ENCODE measurements around the gene BMP5. TPM values are rescaled to one million over a fixed set of nuclear protein-coding genes. Genes with fewer than 3 reads are reported as not detected.

The BMP5 gene
- total RNA-seq, 1 donor from 2014 or later = not detected

- TF ChIP-seq CTCF (conservative IDR thresholded peaks at IDR 0.05; ENCODE audit: low read depth, low read length) = no peak
- H3K4me3 ChIP-seq (ENCODE audit: low read depth, low read length) = no peak overlapping the region
- DNase-seq (ENCODE audit: low read depth) = no peak
Measured at GRCh38 chr6:55833284-55833683, 42.1 kb downstream of the BMP5 start.

GRCh38 chr6:55827818-55828522 is 47.4 kb downstream of the BMP5 start:
- DNase-seq (ENCODE audit: low read depth) = no peak
- no peak overlapping the region for H3K4me3 ChIP-seq (ENCODE audit: low read depth, low read length)
- no peak for TF ChIP-seq CTCF (conservative IDR thresholded peaks at IDR 0.05; ENCODE audit: low read depth, low read length)

GRCh38 chr6:55826941-55827340 is 48.4 kb downstream of the BMP5 start:
- H3K4me3 ChIP-seq (ENCODE audit: low read depth, low read length) = no peak overlapping the region
- DNase-seq (ENCODE audit: low read depth) = no peak
- TF ChIP-seq CTCF (conservative IDR thresholded peaks at IDR 0.05; ENCODE audit: low read depth, low read length) = no peak

- peak; percentile 82 for DNase-seq (ENCODE audit: low read depth)
- no peak for TF ChIP-seq CTCF (conservative IDR thresholded peaks at IDR 0.05; ENCODE audit: low read depth, low read length)
- H3K4me3 ChIP-seq (ENCODE audit: low read depth, low read length) = no peak overlapping the region
Measured at GRCh38 chr6:55825402-55826051, 49.9 kb downstream of the BMP5 start.

GRCh38 chr6:55822815-55823214 is 52.6 kb downstream of the BMP5 start:
- TF ChIP-seq CTCF (conservative IDR thresholded peaks at IDR 0.05; ENCODE audit: low read depth, low read length) = no peak
- no peak for DNase-seq (ENCODE audit: low read depth)
- no peak overlapping the region for H3K4me3 ChIP-seq (ENCODE audit: low read depth, low read length)

- no peak overlapping the region for H3K4me3 ChIP-seq (ENCODE audit: low read depth, low read length)
- no peak for TF ChIP-seq CTCF (conservative IDR thresholded peaks at IDR 0.05; ENCODE audit: low read depth, low read length)
- no peak for DNase-seq (ENCODE audit: low read depth)
Measured at GRCh38 chr6:55822005-55822404, 53.4 kb downstream of the BMP5 start.

- no peak overlapping the region for H3K4me3 ChIP-seq (ENCODE audit: low read depth, low read length)
- no peak for TF ChIP-seq CTCF (conservative IDR thresholded peaks at IDR 0.05; ENCODE audit: low read depth, low read length)
- DNase-seq (ENCODE audit: low read depth) = no peak
Measured at GRCh38 chr6:55820696-55821095, 54.7 kb downstream of the BMP5 start.

Data from epithelial cell of proximal tubule (primary cell).